ENCODE data around the gene WTAP.
A peak's percentile ranks its signal among the peaks of the same experiment; 100 is the strongest.
"Not testable (repeated sequence)": the region's sequence is repeated elsewhere in the genome, so short reads cannot be mapped to it uniquely, and the experiment has no call there.

Gene WTAP

GRCh38 chr6:159729598-159730331 lies 2.5 kb downstream of the WTAP start:
- peak; percentile 52 for DNase-seq (ENCODE audit: low spot score)

GRCh38 chr6:159730332-159730676 lies 3.0 kb downstream of the WTAP start:
- DNase-seq (ENCODE audit: low spot score) = no peak

GRCh38 chr6:159732550-159732949 lies 5.2 kb downstream of the WTAP start:
- not testable (repeated sequence) for DNase-seq (ENCODE audit: low spot score)

- DNase-seq (ENCODE audit: low spot score) = not testable (repeated sequence)
Measured at GRCh38 chr6:159733395-159733794, 6.1 kb downstream of the WTAP start.

- no peak for DNase-seq (ENCODE audit: low spot score)
Measured at GRCh38 chr6:159736908-159737307, 9.6 kb downstream of the WTAP start.

- no peak for DNase-seq (ENCODE audit: low spot score)
Measured at GRCh38 chr6:159739341-159739740, 12.0 kb downstream of the WTAP start.

- DNase-seq (ENCODE audit: low spot score) = no peak
Measured at GRCh38 chr6:159742165-159742564, 14.9 kb downstream of the WTAP start.

- DNase-seq (ENCODE audit: low spot score) = no peak
Measured at GRCh38 chr6:159745081-159745480, 17.8 kb downstream of the WTAP start.

GRCh38 chr6:159746759-159747158 lies 19.5 kb downstream of the WTAP start:
- DNase-seq (ENCODE audit: low spot score) = no peak

GRCh38 chr6:159748127-159748526 lies 20.8 kb downstream of the WTAP start:
- not testable (repeated sequence) for DNase-seq (ENCODE audit: low spot score)

- DNase-seq (ENCODE audit: low spot score) = no peak
Measured at GRCh38 chr6:159751448-159751847, 24.1 kb downstream of the WTAP start.

- DNase-seq (ENCODE audit: low spot score) = no peak
Measured at GRCh38 chr6:159753081-159753872, 26.0 kb downstream of the WTAP start.

GRCh38 chr6:159754401-159754800 lies 27.1 kb downstream of the WTAP start:
- DNase-seq (ENCODE audit: low spot score) = no peak

- DNase-seq (ENCODE audit: low spot score) = no peak
Measured at GRCh38 chr6:159754959-159755914, 27.9 kb downstream of the WTAP start.

- DNase-seq (ENCODE audit: low spot score) = no peak
Measured at GRCh38 chr6:159756508-159756907, 29.2 kb downstream of the WTAP start.

- DNase-seq (ENCODE audit: low spot score) = peak; percentile 30
Measured at GRCh38 chr6:159758031-159759001, 31.0 kb downstream of the WTAP start.

- no peak for DNase-seq (ENCODE audit: low spot score)
Measured at GRCh38 chr6:159759645-159760044, 32.3 kb downstream of the WTAP start.

- DNase-seq (ENCODE audit: low spot score) = no peak
Measured at GRCh38 chr6:159760602-159761057, 33.3 kb downstream of the WTAP start.

- no peak for DNase-seq (ENCODE audit: low spot score)
Measured at GRCh38 chr6:159761129-159761872, 34.0 kb downstream of the WTAP start.

Data from NAMALWA (cell line).